H1 (cell line): ENCODE results near the gene RPS6KA2. TPM values are rescaled to one million over a fixed set of nuclear protein-coding genes. Genes with fewer than 3 reads are reported as not detected.

Source experiments
- CTCF ChIA-PET: fragments of 300-600 bp; sonication (Branson Sonifier 250); formaldehyde crosslinking; loops from one replicate; lab custom pipeline; 2021; ENCODE audit not compliant: partially characterized antibody; lab: Charles Lee
- POLR2A ChIA-PET: fragments of 300-600 bp; sonication (Branson Sonifier 250); formaldehyde crosslinking; loops from one replicate; lab custom pipeline; 2021; ENCODE audit warnings: inconsistent platforms; ENCODE audit not compliant: partially characterized antibody; lab: Charles Lee
- DNase-seq, 2 experiments: peaks; one replicate each; pipeline versions ENCODE4 v3.0.0 to v3.0.0-alpha.2; 2010 to 2022; ENCODE audit warnings: low spot score in 2 of 2, low read depth in 1 of 2, mixed read lengths in 1 of 2
- FAIRE-seq: peaks from 2 replicates; lab custom pipeline; 2011; peaks lifted over from hg19 to GRCh38; lab: Jason Lieb, UNC
- H2AFZ ChIP-seq: 2 replicates; pipeline ENCODE4 v1.8.1; 2012; ENCODE audit warnings: low read length, inconsistent platforms
- H2AK5ac ChIP-seq: 2 replicates; pipeline ENCODE4 v1.6.1; 2013; ENCODE audit warnings: low read depth, low read length
- H2BK120ac ChIP-seq: replicated peaks from 2 replicates; pipeline ENCODE3; 2013; ENCODE audit warnings: low read depth, low read length, inconsistent platforms
- H2BK12ac ChIP-seq: 2 replicates; pipeline ENCODE4 v1.6.1; 2013; ENCODE audit warnings: low read depth, low read length
- H2BK15ac ChIP-seq: 2 replicates; pipeline ENCODE4 v1.6.1; 2013; ENCODE audit warnings: low read length
- H2BK20ac ChIP-seq: 2 replicates; pipeline ENCODE4 v1.6.1; 2013; ENCODE audit warnings: low read length
- H2BK5ac ChIP-seq: 2 replicates; pipeline ENCODE4 v1.6.1; 2013; ENCODE audit warnings: low read depth, low read length
- H3K14ac ChIP-seq: 2 replicates; pipeline ENCODE4 v1.6.1; 2013; ENCODE audit warnings: inconsistent platforms; ENCODE audit not compliant: insufficient read length
- H3K18ac ChIP-seq: 2 replicates; pipeline ENCODE4 v1.6.1; 2013; ENCODE audit warnings: low read length; ENCODE audit errors: extremely low read depth
- H3K23ac ChIP-seq: 2 replicates; pipeline ENCODE4 v1.6.1; 2013; ENCODE audit warnings: inconsistent platforms; ENCODE audit not compliant: insufficient read length
- H3K23me2 ChIP-seq: 2 replicates; pipeline ENCODE4 v1.6.1; 2013; ENCODE audit warnings: low read depth, low read length
- H3K27ac ChIP-seq: 2 replicates; pipeline ENCODE4 v1.6.1; 2011; ENCODE audit warnings: low read depth, low read length, inconsistent platforms
- H3K27me3 ChIP-seq, 4 experiments: replicated peaks in 1 of 4; 1 replicate in 1 of 4; 2 replicates in 3 of 4; pipeline versions ENCODE4 v1.6.1 to v1.8.1; 2011 to 2013; ENCODE audit warnings: low read length in 3 of 4, mild to moderate bottlenecking in 3 of 4, inconsistent platforms in 2 of 4, mixed read lengths in 2 of 4, moderate library complexity in 1 of 4; ENCODE audit not compliant: control insufficient read depth in 3 of 4, insufficient read depth in 3 of 4; ENCODE audit errors: extremely low read depth in 1 of 4
- H3K36me3 ChIP-seq, 4 experiments: 2 replicates each; pipeline versions ENCODE4 v1.6.1 to v1.8.1; 2011 to 2013; ENCODE audit warnings: mild to moderate bottlenecking in 4 of 4, low read length in 3 of 4, moderate library complexity in 2 of 4, control low read depth in 1 of 4, inconsistent platforms in 1 of 4; ENCODE audit not compliant: insufficient read depth in 4 of 4, control insufficient read depth in 2 of 4
- H3K4ac ChIP-seq: replicated peaks from 2 replicates; pipeline ENCODE3; 2013; ENCODE audit warnings: low read length, low read depth, mixed read lengths, inconsistent platforms; ENCODE audit not compliant: insufficient read length
- H3K4me1 ChIP-seq, 4 experiments: replicated peaks in 1 of 4; 1 replicate in 1 of 4; 2 replicates in 3 of 4; pipeline versions ENCODE4 v1.6.1 to v1.8.1; 2011 to 2013; ENCODE audit warnings: low read length in 3 of 4, inconsistent platforms in 2 of 4, mixed read lengths in 1 of 4; ENCODE audit not compliant: insufficient read depth in 4 of 4, control insufficient read depth in 3 of 4
- H3K4me2 ChIP-seq, 2 experiments: 2 replicates each; pipeline versions ENCODE4 v1.6.1 to v1.8.1; 2011 to 2013; ENCODE audit warnings: low read depth in 2 of 2, low read length in 2 of 2, control low read depth in 1 of 2, inconsistent platforms in 1 of 2, mild to moderate bottlenecking in 1 of 2; ENCODE audit not compliant: insufficient read depth in 1 of 2
- H3K4me3 ChIP-seq, 4 experiments: fragments of 200-600, 300-600 bp in 1 of 4; sonication (generic), shearing (Covaris generic), sonication (Bioruptor Twin) in 1 of 4; 2 replicates each; pipeline versions ENCODE4 v1.5.1 to v1.8.1; 2011 to 2016; ENCODE audit warnings: low read length in 4 of 4, low read depth in 3 of 4, control low read depth in 2 of 4, inconsistent platforms in 2 of 4, mild to moderate bottlenecking in 2 of 4, mixed read lengths in 1 of 4, moderate library complexity in 1 of 4; ENCODE audit not compliant: insufficient read depth in 2 of 4; ENCODE audit errors: extremely low read depth in 1 of 4
- H3K56ac ChIP-seq: replicated peaks from 2 replicates; pipeline ENCODE3; 2013; ENCODE audit warnings: low read depth, mild to moderate bottlenecking, mixed read lengths, low read length, inconsistent platforms; ENCODE audit not compliant: insufficient read length
- H3K79me1 ChIP-seq: 2 replicates; pipeline ENCODE4 v1.6.1; 2013; ENCODE audit warnings: low read depth, low read length, control low read depth
- H3K79me2 ChIP-seq, 2 experiments: 2 replicates each; pipeline versions ENCODE4 v1.6.1 to v1.8.1; 2012 to 2013; ENCODE audit warnings: low read length in 2 of 2, mild to moderate bottlenecking in 2 of 2, inconsistent platforms in 1 of 2; ENCODE audit not compliant: insufficient read depth in 2 of 2, control insufficient read depth in 1 of 2
- H3K9ac ChIP-seq, 4 experiments: replicated peaks in 1 of 4; 1 replicate in 1 of 4; 2 replicates in 3 of 4; pipeline versions ENCODE4 v1.6.1 to v1.8.1; 2011 to 2013; ENCODE audit warnings: low read depth in 3 of 4, low read length in 3 of 4, control low read depth in 2 of 4, mild to moderate bottlenecking in 2 of 4, moderate library complexity in 2 of 4, inconsistent platforms in 1 of 4; ENCODE audit errors: extremely low read depth in 1 of 4
- H3K9me3 ChIP-seq, 2 experiments: 2 replicates each; pipeline versions ENCODE4 v1.6.1 to v1.8.1; 2012 to 2013; ENCODE audit warnings: mild to moderate bottlenecking in 2 of 2, moderate library complexity in 2 of 2, control low read depth in 1 of 2, inconsistent platforms in 1 of 2, low read depth in 1 of 2, low read length in 1 of 2, mixed read lengths in 1 of 2; ENCODE audit not compliant: insufficient read depth in 2 of 2
- H4K20me1 ChIP-seq, 2 experiments: replicated peaks in 1 of 2; 2 replicates each; pipeline versions ENCODE3 to v1.8.1; 2011 to 2013; ENCODE audit warnings: inconsistent platforms in 2 of 2, low read length in 2 of 2, mild to moderate bottlenecking in 1 of 2; ENCODE audit not compliant: insufficient read depth in 2 of 2, control insufficient read depth in 1 of 2
- H4K5ac ChIP-seq: 2 replicates; pipeline ENCODE4 v1.6.1; 2013; ENCODE audit warnings: low read length, low read depth, mixed read lengths, inconsistent platforms; ENCODE audit not compliant: insufficient read length
- H4K8ac ChIP-seq: 2 replicates; pipeline ENCODE4 v1.8.0; 2013; ENCODE audit warnings: mild to moderate bottlenecking, moderate library complexity, low read length, inconsistent platforms; ENCODE audit not compliant: insufficient read depth; ENCODE audit errors: extremely low read depth
- H4K91ac ChIP-seq: replicated peaks from 2 replicates; pipeline ENCODE3; 2013; ENCODE audit warnings: low read length, mixed read lengths, inconsistent platforms; ENCODE audit not compliant: insufficient read length
- CBX5 ChIP-seq: fragments of 300-800, 300-1000 bp; sonication (generic); IDR thresholded peaks from 2 replicates; pipeline ENCODE4 v1.7.1; 2016; ENCODE audit warnings: antibody characterized with exemption, low read length, low read depth
- CHD2 ChIP-seq: IDR thresholded peaks from 2 replicates; pipeline ENCODE4 v1.6.1; 2012; ENCODE audit warnings: low read length, improper control_type of control experiment
- EGR1 ChIP-seq: IDR thresholded peaks from 2 replicates; pipeline ENCODE4 v1.6.1; 2011; ENCODE audit warnings: low read depth, low read length, borderline replicate concordance
- GTF2F1 ChIP-seq: IDR thresholded peaks from 2 replicates; pipeline ENCODE4 v1.6.1; 2012; ENCODE audit warnings: low read depth, low read length, improper control_type of control experiment, borderline replicate concordance
- HDAC2 ChIP-seq, 2 experiments: fragments of 300-600 bp in 1 of 2; sonication (generic) in 1 of 2; IDR thresholded peaks; 2 replicates each; pipeline ENCODE4 v1.6.1; 2011 to 2012; ENCODE audit warnings: low read depth in 2 of 2, low read length in 2 of 2, mild to moderate bottlenecking in 2 of 2, moderate library complexity in 2 of 2, borderline replicate concordance in 1 of 2, inconsistent platforms in 1 of 2
- JUN ChIP-seq: IDR thresholded peaks from 2 replicates; pipeline ENCODE4 v1.6.1; 2011; ENCODE audit warnings: low read depth, mild to moderate bottlenecking, improper control_type of control experiment, low read length
- JUND ChIP-seq: IDR thresholded peaks from 2 replicates; pipeline ENCODE4 v1.6.1; 2011; ENCODE audit warnings: mild to moderate bottlenecking, improper control_type of control experiment, low read length
- RBBP5 ChIP-seq: IDR thresholded peaks from 2 replicates; pipeline ENCODE4 v1.7.1; 2012; ENCODE audit warnings: low read depth, mild to moderate bottlenecking, inconsistent platforms, low read length, moderate library complexity, borderline replicate concordance
- RFX5 ChIP-seq: IDR thresholded peaks from 2 replicates; pipeline ENCODE4 v1.6.1; 2011; ENCODE audit warnings: low read depth, low read length, improper control_type of control experiment, borderline replicate concordance
- SAP30 ChIP-seq: fragments of 300-600 bp; sonication (generic); IDR thresholded peaks from 2 replicates; pipeline ENCODE4 v1.7.1; 2012; ENCODE audit warnings: low read length, moderate library complexity, mild to moderate bottlenecking, inconsistent platforms; ENCODE audit not compliant: insufficient read depth, insufficient replicate concordance
- SIN3A ChIP-seq, 2 experiments: IDR thresholded peaks in 1 of 2; conservative IDR thresholded peaks in 1 of 2; 2 replicates each; pipeline ENCODE4 v1.6.1; 2011 to 2012; ENCODE audit warnings: low read length in 2 of 2, improper control_type of control experiment in 1 of 2, low read depth in 1 of 2, mild to moderate bottlenecking in 1 of 2
- SIRT6 ChIP-seq: IDR thresholded peaks from one replicate; pipeline ENCODE4 v1.7.1; 2012; ENCODE audit warnings: low read length, inconsistent platforms
- SRF ChIP-seq: IDR thresholded peaks from 2 replicates; pipeline ENCODE4 v1.6.1; 2011; ENCODE audit warnings: mild to moderate bottlenecking, low read depth, low read length, moderate library complexity
- WGBS, 2 experiments: shearing (Covaris generic) in 1 of 2; methylation state at CpG; one replicate each; pipeline versions ENCODE4 v1.1.6 to v1.1.7; 2013 to 2015; ENCODE audit warnings: low lambda C conversion rate in 2 of 2, mixed read lengths in 2 of 2, inconsistent platforms in 1 of 2, low coverage in 1 of 2, missing lambda C conversion rate in 1 of 2; ENCODE audit not compliant: insufficient replicate concordance in 2 of 2, insufficient coverage in 1 of 2, insufficient read length in 1 of 2; ENCODE audit errors: extremely low coverage in 1 of 2, missing lambda C conversion rate in 1 of 2; 5-methylcytosine and 5-hydroxymethylcytosine counted together
- polyA plus RNA-seq, 7 experiments: library from polyadenylated mRNA; depleted of rRNA in 3 of 7; stranded (reverse) in 5 of 7; unstranded in 2 of 7; fragments of >200 nt in 5 of 7; fragments of 200-250 nt in 2 of 7; gene quantifications; 1 replicate in 5 of 7; 2 replicates in 1 of 7; 4 replicates in 1 of 7; pipeline versions ENCODE4 v1.2.1 to v1.2.3, GENCODE V29; 2011 to 2013; ENCODE audit warnings: missing spikeins in 2 of 7, mixed read lengths in 2 of 7
- total RNA-seq: library from RNA; stranded (reverse); fragmentation: NEBNext Ultra II Directional; extraction: Animal tissue kit (Norgen Biotek cat#: 25700); gene quantifications from 2 replicates; pipeline ENCODE4 v1.2.1, GENCODE V29; 2021

The RPS6KA2 gene
- total and polyA plus RNA-seq, 2 of the 8 experiments (the other 6 are each of a cell fraction or from before 2014, with no cell fraction given): 8.8 to 25.7 TPM

DNA sequence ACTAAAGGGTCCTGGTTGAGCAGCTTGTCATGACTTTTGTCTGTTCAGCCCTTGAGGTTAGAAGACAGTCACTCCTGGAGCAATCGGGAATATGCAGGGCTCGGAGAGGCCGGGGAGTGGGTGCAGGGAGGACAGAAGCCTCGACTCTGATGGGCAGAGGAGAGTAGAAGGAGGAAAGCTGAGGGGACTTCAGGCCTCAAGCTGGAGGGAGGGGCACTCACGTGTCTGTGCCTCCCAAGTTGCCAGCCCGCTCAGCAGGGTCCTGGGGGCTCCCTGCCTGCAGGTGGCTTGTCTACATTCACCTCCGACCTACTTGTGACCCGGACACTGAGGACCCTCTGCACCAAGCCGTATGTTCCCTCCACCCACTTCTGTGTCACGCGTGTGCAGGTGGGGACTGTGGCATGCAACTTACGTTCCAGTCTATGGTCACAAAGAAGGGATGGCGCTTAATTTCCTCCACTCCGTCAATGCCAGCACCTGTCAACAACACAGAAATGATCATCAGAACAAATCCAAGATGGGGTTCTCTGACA lies 157.6 kb downstream of the RPS6KA2 start:
- Histone ChIP-seq H3K4me3 (no peak overlapping the region), H4K8ac (no peak overlapping the region; the same call in 1 of the 2 replicates), H2BK12ac (no peak overlapping the region), H4K20me1 (peaks cover 2 to 5% of the 10 kb centered on the region in 2 experiments), H3K9ac (no peak overlapping the region), H3K79me2 (no peaks in the 10 kb centered on the region), H3K27ac (no peak overlapping the region), H3K79me1 (no peaks in the 10 kb centered on the region), H3K23me2 (peaks cover 5% of the 10 kb centered on the region), H4K91ac (no peak overlapping the region), H2BK20ac (no peak overlapping the region), H3K18ac (no peak overlapping the region), H3K4me2 (no peak overlapping the region), H3K27me3 (no peaks in the 10 kb centered on the region; a peak in 1 of 7 replicates), H2BK5ac (no peak overlapping the region), H3K4ac (no peak overlapping the region), H3K56ac (no peak overlapping the region), H3K23ac (no peak overlapping the region), H3K4me1 (no peaks in the 10 kb centered on the region), H2AFZ (no peak overlapping the region), H2BK15ac (no peak overlapping the region), H3K14ac (no peak overlapping the region), H4K5ac (no peak overlapping the region), H2BK120ac (no peak overlapping the region), H3K9me3 (no peaks in the 10 kb centered on the region), H3K36me3 (peaks cover 0 to 6% (median 1%) of the 10 kb centered on the region in 4 experiments; a peak in 1 of 8 replicates), H2AK5ac (no peak overlapping the region)
- FAIRE-seq: no peak
- POLR2A ChIA-PET: no interaction called here
- CTCF ChIA-PET: interaction anchor here (0.9 to 1.8 kb wide), 3 partner anchors 13 to 30 kb away, joined by 3 to 6 read pairs (median 5); no protein-coding TSS in a partner anchor
- no peak for DNase-seq
- WGBS, 2 experiments: 96% methylated on average over 12 of the region's 14 CpGs; no CpG with 5 or more reads in 1 of the 2 experiments
- no peak for TF ChIP-seq SIN3A (conservative IDR thresholded peaks at IDR 0.05 in 1 of 2, IDR thresholded peaks at IDR 0.05 in 1 of 2; ENCODE audit: low read depth in 1 of 2, low read length in 2 of 2)
- no peak for TF ChIP-seq CHD2
- no peak for TF ChIP-seq HDAC2 (IDR thresholded peaks at IDR 0.05; ENCODE audit: borderline replicate concordance in 1 of 2, low read depth in 2 of 2, low read length in 2 of 2)
- no peak for TF ChIP-seq CBX5
- TF ChIP-seq EGR1: no peak
- TF ChIP-seq JUN: no peak
- TF ChIP-seq SRF: no peak
- no peak for TF ChIP-seq JUND
- TF ChIP-seq RFX5: no peak
- no peak for TF ChIP-seq SAP30
- TF ChIP-seq RBBP5: no peak
- TF ChIP-seq GTF2F1: no peak
- TF ChIP-seq SIRT6: no peak
